Thymus (tissue), 11 donors: Measurements from ENCODE around the gene B4GALT1. TPM values are rescaled to one million over a fixed set of nuclear protein-coding genes. Genes with fewer than 3 reads are reported as not detected.

Experiments used
- DNase-seq, 9 donors: peaks; one replicate each; pipeline ENCODE4 v3.0.0-alpha.2; 2013; ENCODE audit warnings: low spot score in 9 of 9, low read depth in 6 of 9, missing footprints in 1 of 9
- H3K27ac ChIP-seq, 2 donors: one replicate each; pipeline ENCODE4 v1.5.1; 2013; ENCODE audit warnings: control low read depth in 1 of 2, low read depth in 1 of 2, low read length in 1 of 2, mild to moderate bottlenecking in 1 of 2, moderate library complexity in 1 of 2
- H3K27me3 ChIP-seq, 2 donors: one replicate each; pipeline ENCODE4 v1.5.1; 2013; ENCODE audit warnings: low read length in 1 of 2; ENCODE audit not compliant: control insufficient read depth in 2 of 2, insufficient read depth in 1 of 2
- H3K36me3 ChIP-seq, 2 donors: one replicate each; pipeline ENCODE4 v1.5.1; 2013; ENCODE audit warnings: low read length in 1 of 2, mild to moderate bottlenecking in 1 of 2, moderate library complexity in 1 of 2; ENCODE audit not compliant: control insufficient read depth in 2 of 2, insufficient read depth in 2 of 2
- H3K4me1 ChIP-seq, 2 donors: one replicate each; pipeline ENCODE4 v1.5.1; 2013; ENCODE audit warnings: low read length in 2 of 2; ENCODE audit not compliant: control insufficient read depth in 2 of 2, insufficient read depth in 2 of 2
- H3K4me3 ChIP-seq, 2 donors: one replicate each; pipeline ENCODE4 v1.5.1; 2013; ENCODE audit warnings: low read length in 2 of 2, control low read depth in 1 of 2, mild to moderate bottlenecking in 1 of 2
- H3K9me3 ChIP-seq, 2 donors: one replicate each; pipeline ENCODE4 v1.5.1; 2013; ENCODE audit warnings: low read length in 1 of 2, mild to moderate bottlenecking in 1 of 2; ENCODE audit not compliant: control insufficient read depth in 2 of 2, insufficient read depth in 1 of 2
- WGBS: extraction: QIAGEN DNeasy Blood & Tissue Kit; methylation state at CpG from one replicate; pipeline ENCODE4 v1.1.7; 2013; 5-methylcytosine and 5-hydroxymethylcytosine counted together
- polyA plus RNA-seq: library from polyadenylated mRNA; stranded (reverse); fragments of 200-250 nt; gene quantifications from one replicate; pipeline ENCODE4 v1.2.3, GENCODE V29; 2013
- total RNA-seq: library from RNA; stranded (reverse); fragments of 120-200 nt; gene quantifications from one replicate; pipeline ENCODE4 v1.2.4, GENCODE V29; 2013
- donor health status: healthy.

Gene B4GALT1
- total and polyA plus RNA-seq, 2 donors: 6.9 to 37.1 TPM

GRCh38 chr9:33158843-33159776 is 8.0 kb downstream of the B4GALT1 start:
- 32% methylated on average over 9 of the region's 9 CpGs for WGBS
- Histone ChIP-seq H3K27me3 (no peaks in the 10 kb centered on the region), H3K36me3 (no peaks in the 10 kb centered on the region), H3K4me3 (no peak overlapping the region), H3K4me1 (peaks cover 61 to 65% of the 10 kb centered on the region in 2 donors), H3K9me3 (no peaks in the 10 kb centered on the region), H3K27ac (peak overlapping the region; percentile 81 to 86)
- no peak for DNase-seq

- H3K4me1 ChIP-seq: peaks cover 53 to 56% of the 10 kb centered on the region in 2 donors
- no peak for DNase-seq
- no peaks in the 10 kb centered on the region for H3K36me3 ChIP-seq
- H3K4me3 ChIP-seq: no peak overlapping the region
- H3K27me3 ChIP-seq: no peaks in the 10 kb centered on the region
- 73% methylated on average over 6 of the region's 6 CpGs for WGBS
- H3K9me3 ChIP-seq: no peaks in the 10 kb centered on the region
- H3K27ac ChIP-seq: peak overlapping the region; percentile 81 to 86
These were observed 8.9 kb downstream of the B4GALT1 start for GRCh38 chr9:33157960-33158842.

- peaks cover 31 to 33% of the 10 kb centered on the region in 2 donors for H3K4me1 ChIP-seq
- H3K36me3 ChIP-seq: no peaks in the 10 kb centered on the region
- H3K27ac ChIP-seq: no peak overlapping the region
- DNase-seq: no peak
- WGBS: 91% methylated on average over 4 of the region's 4 CpGs
- H3K9me3 ChIP-seq: no peaks in the 10 kb centered on the region
- H3K4me3 ChIP-seq: no peak overlapping the region
- no peaks in the 10 kb centered on the region for H3K27me3 ChIP-seq
These were observed 11.7 kb downstream of the B4GALT1 start for GRCh38 chr9:33155393-33155792.

GRCh38 chr9:33154371-33154770 is 12.8 kb downstream of the B4GALT1 start:
- peak overlapping the region in 1 of 2 donors; percentile 12 for H3K27ac ChIP-seq
- no peaks in the 10 kb centered on the region for H3K36me3 ChIP-seq
- H3K27me3 ChIP-seq: no peaks in the 10 kb centered on the region
- 63% methylated on average over 3 of the region's 3 CpGs for WGBS
- no peak for DNase-seq
- peaks cover 24 to 26% of the 10 kb centered on the region in 2 donors for H3K4me1 ChIP-seq
- H3K4me3 ChIP-seq: no peak overlapping the region
- H3K9me3 ChIP-seq: no peaks in the 10 kb centered on the region

- no peaks in the 10 kb centered on the region for H3K9me3 ChIP-seq
- 26% methylated on average over 5 of the region's 5 CpGs for WGBS
- peaks cover 17 to 19% of the 10 kb centered on the region in 2 donors for H3K4me1 ChIP-seq
- H3K4me3 ChIP-seq: no peak overlapping the region
- no peak for DNase-seq
- H3K27me3 ChIP-seq: no peaks in the 10 kb centered on the region
- peak overlapping the region in 1 of 2 donors; percentile 55 for H3K27ac ChIP-seq
- no peaks in the 10 kb centered on the region for H3K36me3 ChIP-seq
These were observed 13.5 kb downstream of the B4GALT1 start for GRCh38 chr9:33153666-33154065.

GRCh38 chr9:33153001-33153400 is 14.1 kb downstream of the B4GALT1 start:
- WGBS: 94% methylated on average over 2 of the region's 2 CpGs
- no peaks in the 10 kb centered on the region for H3K9me3 ChIP-seq
- H3K4me3 ChIP-seq: no peak overlapping the region
- H3K4me1 ChIP-seq: peaks cover 10 to 12% of the 10 kb centered on the region in 2 donors
- DNase-seq: no peak
- H3K27me3 ChIP-seq: no peaks in the 10 kb centered on the region
- H3K27ac ChIP-seq: no peak overlapping the region
- no peaks in the 10 kb centered on the region for H3K36me3 ChIP-seq

- no peak overlapping the region for H3K4me3 ChIP-seq
- 95% methylated on average over 2 of the region's 2 CpGs for WGBS
These were observed 15.5 kb downstream of the B4GALT1 start for GRCh38 chr9:33151601-33152000.

GRCh38 chr9:33151007-33151557 is 16.1 kb downstream of the B4GALT1 start:
- DNase-seq: no peak
- H3K4me1 ChIP-seq: peaks cover 8 to 12% of the 10 kb centered on the region in 2 donors
- no peaks in the 10 kb centered on the region for H3K9me3 ChIP-seq
- no peaks in the 10 kb centered on the region for H3K27me3 ChIP-seq
- no peak overlapping the region for H3K4me3 ChIP-seq
- H3K36me3 ChIP-seq: no peaks in the 10 kb centered on the region
- WGBS: 73% methylated on average over 5 of the region's 5 CpGs
- H3K27ac ChIP-seq: peak overlapping the region in 1 of 2 donors; percentile 35

More at GRCh38 chr9:33151601-33152000, 15.5 kb downstream of the B4GALT1 start:
- no peaks in the 10 kb centered on the region for H3K36me3 ChIP-seq
- no peaks in the 10 kb centered on the region for H3K9me3 ChIP-seq
- no peaks in the 10 kb centered on the region for H3K27me3 ChIP-seq
- peak overlapping the region in 1 of 2 donors; percentile 7 for H3K27ac ChIP-seq
- H3K4me1 ChIP-seq: peaks cover 8 to 12% of the 10 kb centered on the region in 2 donors
- no peak for DNase-seq
